Measurements from ENCODE around the gene CS.

DNA sequence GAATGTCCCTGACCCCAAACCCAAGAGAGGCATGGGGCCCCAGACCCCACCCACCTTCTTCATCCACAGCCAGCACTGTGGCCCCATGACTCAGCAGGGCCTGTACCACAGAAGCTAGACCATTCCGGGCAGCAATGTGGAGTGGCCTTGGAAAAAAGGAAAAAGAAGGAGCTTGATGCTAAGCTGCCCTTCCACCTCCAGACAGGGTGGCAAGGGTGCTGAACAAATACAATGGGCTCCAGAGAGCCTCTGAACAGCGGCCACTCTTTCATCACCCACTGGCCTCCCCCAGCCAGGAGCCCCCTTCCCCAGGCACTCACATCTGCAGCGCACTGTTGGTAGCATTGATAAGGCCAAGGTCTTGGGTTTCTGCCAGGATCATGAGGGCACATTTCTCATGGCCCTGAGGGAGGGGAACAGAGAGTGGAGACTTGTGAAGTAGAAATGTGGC is 56.4 kb downstream of the CS start:
- TF ChIP-seq NFIC (IDR thresholded peaks at IDR 0.05) (no peak), FOXM1 (IDR thresholded peaks at IDR 0.05; ENCODE audit: borderline replicate concordance, low read depth) (no peak), YY1 (IDR thresholded peaks at IDR 0.05; ENCODE audit: low read depth) (no peak), RAD21 (IDR thresholded peaks at IDR 0.05; ENCODE audit: low read depth) (no peak), EP300 (IDR thresholded peaks at IDR 0.05; ENCODE audit: borderline replicate concordance) (no peak), CREB1 (IDR thresholded peaks at IDR 0.05; ENCODE audit: low read depth) (no peak)
- TF ChIP-seq, protein P1, sequence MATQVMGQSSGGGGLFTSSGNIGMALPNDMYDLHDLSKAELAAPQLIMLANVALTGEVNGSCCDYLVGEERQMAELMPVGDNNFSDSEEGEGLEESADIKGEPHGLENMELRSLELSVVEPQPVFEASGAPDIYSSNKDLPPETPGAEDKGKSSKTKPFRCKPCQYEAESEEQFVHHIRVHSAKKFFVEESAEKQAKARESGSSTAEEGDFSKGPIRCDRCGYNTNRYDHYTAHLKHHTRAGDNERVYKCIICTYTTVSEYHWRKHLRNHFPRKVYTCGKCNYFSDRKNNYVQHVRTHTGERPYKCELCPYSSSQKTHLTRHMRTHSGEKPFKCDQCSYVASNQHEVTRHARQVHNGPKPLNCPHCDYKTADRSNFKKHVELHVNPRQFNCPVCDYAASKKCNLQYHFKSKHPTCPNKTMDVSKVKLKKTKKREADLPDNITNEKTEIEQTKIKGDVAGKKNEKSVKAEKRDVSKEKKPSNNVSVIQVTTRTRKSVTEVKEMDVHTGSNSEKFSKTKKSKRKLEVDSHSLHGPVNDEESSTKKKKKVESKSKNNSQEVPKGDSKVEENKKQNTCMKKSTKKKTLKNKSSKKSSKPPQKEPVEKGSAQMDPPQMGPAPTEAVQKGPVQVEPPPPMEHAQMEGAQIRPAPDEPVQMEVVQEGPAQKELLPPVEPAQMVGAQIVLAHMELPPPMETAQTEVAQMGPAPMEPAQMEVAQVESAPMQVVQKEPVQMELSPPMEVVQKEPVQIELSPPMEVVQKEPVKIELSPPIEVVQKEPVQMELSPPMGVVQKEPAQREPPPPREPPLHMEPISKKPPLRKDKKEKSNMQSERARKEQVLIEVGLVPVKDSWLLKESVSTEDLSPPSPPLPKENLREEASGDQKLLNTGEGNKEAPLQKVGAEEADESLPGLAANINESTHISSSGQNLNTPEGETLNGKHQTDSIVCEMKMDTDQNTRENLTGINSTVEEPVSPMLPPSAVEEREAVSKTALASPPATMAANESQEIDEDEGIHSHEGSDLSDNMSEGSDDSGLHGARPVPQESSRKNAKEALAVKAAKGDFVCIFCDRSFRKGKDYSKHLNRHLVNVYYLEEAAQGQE (IDR thresholded peaks at IDR 0.05; ENCODE audit: low read depth), result no peak

All from Ishikawa (cell line).